Mucosa of descending colon (tissue), 3 donors: ENCODE data around the gene APOC4. TPM values are rescaled to one million over a fixed set of nuclear protein-coding genes. Genes with fewer than 3 reads are reported as not detected.

Experiments used
- ATAC-seq: fragments of 200-7000 bp; cut with Tn5 transposase; one replicate; pipeline ENCODE4 v1.9.1; 2020; ENCODE audit warnings: mild to moderate bottlenecking, moderate library complexity
- DNase-seq, 3 donors: peaks; one replicate each; pipeline ENCODE4 v3.0.0-alpha.2; 2020
- H3K36me3 ChIP-seq: fragments of 200-600 bp; one replicate; pipeline ENCODE4 v1.8.0; 2021; ENCODE audit warnings: low read depth, mild to moderate bottlenecking
- H3K4me1 ChIP-seq: fragments of 200-600 bp; one replicate; pipeline ENCODE4 v1.8.0; 2021; ENCODE audit warnings: low read depth, mild to moderate bottlenecking
- H3K4me3 ChIP-seq: fragments of 200-600 bp; one replicate; pipeline ENCODE4 v1.8.0; 2021; ENCODE audit warnings: mild to moderate bottlenecking
- H3K9me3 ChIP-seq: fragments of 200-600 bp; one replicate; pipeline ENCODE4 v1.8.0; 2021; ENCODE audit warnings: mild to moderate bottlenecking
- intact Hi-C, 2 donors: fragments of 100-400 bp; cut with DNase I in 1 of 2; cut with micrococcal nuclease in 1 of 2; formaldehyde crosslinking; loops; one replicate each; pipeline versions ENCODE4 v1.11.0 to v1.11.1; 2022; cut with DNase I, micrococcal nuclease
- total RNA-seq, 3 donors: library from RNA; stranded (reverse); fragmentation: NEBNext Ultra II Directional in 2 of 3; extraction: Animal tissue kit (Norgen Biotek cat#: 25700) in 2 of 3; gene quantifications; one replicate each; pipeline versions ENCODE4 v1.2.1 to v1.2.4, GENCODE V29; 2021 to 2023
- TF ChIP-seq, protein P1 (sequence below): fragments of 200-600 bp; IDR thresholded peaks from one replicate; pipeline ENCODE4 v1.8.0; 2022; ENCODE audit warnings: antibody characterized with exemption, mild to moderate bottlenecking
- donor health status: DM: no; HTN: no; CAD: no; lungs with moderate emphysema.
- donor health status: DM: no; HTN: no; CAD: no.
- donor health status: DM: no; HTN: yes; CAD: no.

Gene APOC4
- total RNA-seq, 3 donors from 2014 or later, result not detected

DNA sequence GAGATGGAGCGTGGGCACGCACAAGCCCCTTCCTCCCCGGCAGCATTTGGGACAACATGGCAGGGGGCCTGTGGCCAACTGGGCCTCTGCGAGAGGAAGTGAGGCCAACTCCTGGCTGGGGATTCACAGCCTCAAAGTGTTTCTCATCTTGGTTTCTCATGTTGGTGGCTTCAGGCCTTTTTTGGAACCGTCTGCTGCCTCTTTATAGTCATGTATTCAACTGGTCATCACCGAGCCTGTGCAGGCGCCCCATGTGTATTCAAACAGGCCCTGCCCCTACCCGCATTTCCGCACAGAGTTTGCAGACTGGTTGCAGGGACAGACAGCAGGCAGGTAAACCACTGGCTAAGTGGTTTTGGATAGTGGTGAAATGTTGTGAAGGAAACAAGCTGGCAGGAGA, 42.0 kb downstream of the APOC4 start:
- TF ChIP-seq, protein P1, sequence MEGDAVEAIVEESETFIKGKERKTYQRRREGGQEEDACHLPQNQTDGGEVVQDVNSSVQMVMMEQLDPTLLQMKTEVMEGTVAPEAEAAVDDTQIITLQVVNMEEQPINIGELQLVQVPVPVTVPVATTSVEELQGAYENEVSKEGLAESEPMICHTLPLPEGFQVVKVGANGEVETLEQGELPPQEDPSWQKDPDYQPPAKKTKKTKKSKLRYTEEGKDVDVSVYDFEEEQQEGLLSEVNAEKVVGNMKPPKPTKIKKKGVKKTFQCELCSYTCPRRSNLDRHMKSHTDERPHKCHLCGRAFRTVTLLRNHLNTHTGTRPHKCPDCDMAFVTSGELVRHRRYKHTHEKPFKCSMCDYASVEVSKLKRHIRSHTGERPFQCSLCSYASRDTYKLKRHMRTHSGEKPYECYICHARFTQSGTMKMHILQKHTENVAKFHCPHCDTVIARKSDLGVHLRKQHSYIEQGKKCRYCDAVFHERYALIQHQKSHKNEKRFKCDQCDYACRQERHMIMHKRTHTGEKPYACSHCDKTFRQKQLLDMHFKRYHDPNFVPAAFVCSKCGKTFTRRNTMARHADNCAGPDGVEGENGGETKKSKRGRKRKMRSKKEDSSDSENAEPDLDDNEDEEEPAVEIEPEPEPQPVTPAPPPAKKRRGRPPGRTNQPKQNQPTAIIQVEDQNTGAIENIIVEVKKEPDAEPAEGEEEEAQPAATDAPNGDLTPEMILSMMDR, result no peak
- Histone ChIP-seq H3K36me3 (no peaks in the 10 kb centered on the region), H3K4me1 (no peaks in the 10 kb centered on the region), H3K4me3 (no peak overlapping the region), H3K9me3 (no peaks in the 10 kb centered on the region)
- intact Hi-C loops, result no loop called here
- DNase-seq (no peak), ATAC-seq (no peak)

DNA sequence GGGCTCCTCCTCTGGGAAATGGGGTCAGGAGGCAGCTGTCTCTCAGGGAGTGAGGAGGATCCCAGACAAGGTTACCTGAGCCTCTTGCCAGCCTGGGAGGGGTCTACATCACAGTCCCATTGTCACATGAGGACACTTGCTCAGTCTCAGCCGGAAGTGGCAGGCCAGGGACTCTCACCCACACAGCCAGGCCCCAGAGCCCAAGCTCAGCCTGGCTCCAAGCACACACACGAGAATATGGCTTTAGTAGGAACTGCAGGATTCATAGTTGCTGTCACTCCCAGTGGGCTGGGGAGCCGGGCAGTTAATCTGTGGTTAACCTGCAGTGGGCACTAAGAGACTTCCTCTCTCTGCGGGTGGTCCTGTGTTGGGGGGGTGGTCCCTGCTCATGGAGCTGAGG, 43.4 kb downstream of the APOC4 start:
- TF ChIP-seq, protein P1, result no peak
- no peak overlapping the region for H3K4me3 ChIP-seq
- H3K4me1 ChIP-seq, result no peaks in the 10 kb centered on the region
- intact Hi-C loops, result no loop called here
- DNase-seq (no peak), ATAC-seq (no peak)
- no peaks in the 10 kb centered on the region for H3K9me3 ChIP-seq
- H3K36me3 ChIP-seq, result no peaks in the 10 kb centered on the region

DNA sequence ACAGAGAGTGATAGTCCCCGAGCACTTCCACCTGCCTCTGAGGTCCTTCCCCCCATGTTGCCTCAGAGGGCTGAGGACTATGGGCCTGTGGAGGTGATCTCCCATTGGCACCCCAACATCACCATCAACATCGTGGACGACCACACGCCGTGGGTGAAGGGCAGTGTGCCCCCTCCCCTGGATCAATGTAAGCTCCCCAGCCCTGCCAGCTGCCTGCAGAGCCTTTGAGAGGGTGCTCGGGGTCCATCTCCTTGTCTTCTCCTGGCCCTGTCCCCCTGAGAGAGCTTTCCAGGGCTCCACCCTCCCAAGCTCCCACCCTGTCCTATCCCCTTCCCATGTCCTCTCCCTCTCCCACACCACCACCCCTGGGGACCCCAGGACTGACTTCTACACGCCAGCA, 44.4 kb downstream of the APOC4 start:
- H3K36me3 ChIP-seq, result no peaks in the 10 kb centered on the region
- ATAC-seq (no peak), DNase-seq (no peak)
- H3K9me3 ChIP-seq, result no peaks in the 10 kb centered on the region
- intact Hi-C loops, result no loop called here
- TF ChIP-seq, protein P1, result no peak
- H3K4me3 ChIP-seq, result no peak overlapping the region
- no peaks in the 10 kb centered on the region for H3K4me1 ChIP-seq

GRCh38 chr19:44987148-44987675, 45.2 kb downstream of the APOC4 start:
- TF ChIP-seq, protein P1, result no peak
- Histone ChIP-seq H3K9me3 (no peaks in the 10 kb centered on the region), H3K36me3 (no peaks in the 10 kb centered on the region)

GRCh38 chr19:44988273-44988672, 46.2 kb downstream of the APOC4 start:
- TF ChIP-seq, protein P1, result no peak
- H3K4me3 ChIP-seq, result no peak overlapping the region
- no peaks in the 10 kb centered on the region for H3K9me3 ChIP-seq
- DNase-seq, result no peak
- H3K36me3 ChIP-seq, result no peaks in the 10 kb centered on the region
- intact Hi-C loops, result no loop called here
- no peak for ATAC-seq
- H3K4me1 ChIP-seq, result no peaks in the 10 kb centered on the region

More at GRCh38 chr19:44987148-44987675, 45.2 kb downstream of the APOC4 start:
- no peak for DNase-seq
- intact Hi-C loops, result no loop called here
- H3K4me1 ChIP-seq, result no peaks in the 10 kb centered on the region
- ATAC-seq, result no peak
- no peak overlapping the region for H3K4me3 ChIP-seq
